ENCODE data around the gene CAMLG. TPM values are rescaled to one million over a fixed set of nuclear protein-coding genes. Genes with fewer than 3 reads are reported as not detected.
A peak's percentile ranks its signal among the peaks of the same experiment; 100 is the strongest.

The CAMLG gene
- total RNA-seq, 1 donor from 2014 or later = 20.2 TPM

GRCh38 chr5:134724872-134725271, 13.5 kb upstream of the CAMLG start:
- Histone ChIP-seq H3K27ac (replicated peaks) (no peak overlapping the region), H3K9me3 (replicated peaks) (no peaks in the 10 kb centered on the region), H3K4me3 (no peak overlapping the region), H3K27me3 (ENCODE audit: low read depth) (no peaks in the 10 kb centered on the region), H3K36me3 (peaks cover 53% of the 10 kb centered on the region), H3K4me1 (no peaks in the 10 kb centered on the region)
- TF ChIP-seq CTCF (IDR thresholded peaks at IDR 0.05; ENCODE audit: borderline replicate concordance) = no peak
- intact Hi-C loops (cut with micrococcal nuclease) = no loop called here
- no peak for DNase-seq

- no peak overlapping the region for H3K4me3 ChIP-seq
- no peaks in the 10 kb centered on the region for H3K27me3 ChIP-seq (ENCODE audit: low read depth)
- H3K4me1 ChIP-seq = peaks cover 5% of the 10 kb centered on the region
- no peak overlapping the region for H3K27ac ChIP-seq (replicated peaks)
- DNase-seq = no peak
- H3K36me3 ChIP-seq = no peaks in the 10 kb centered on the region
- H3K9me3 ChIP-seq (replicated peaks) = no peaks in the 10 kb centered on the region
- intact Hi-C loops (cut with micrococcal nuclease) = no loop called here
- no peak for TF ChIP-seq CTCF (IDR thresholded peaks at IDR 0.05; ENCODE audit: borderline replicate concordance)
Observed at GRCh38 chr5:134732819-134733218, 5.5 kb upstream of the CAMLG start.

- Histone ChIP-seq H3K9me3 (replicated peaks) (no peaks in the 10 kb centered on the region), H3K4me1 (peaks cover 24% of the 10 kb centered on the region), H3K27ac (replicated peaks) (no peak overlapping the region), H3K36me3 (no peaks in the 10 kb centered on the region), H3K4me3 (no peak overlapping the region), H3K27me3 (ENCODE audit: low read depth) (no peaks in the 10 kb centered on the region)
- no peak for DNase-seq
- intact Hi-C loops (cut with micrococcal nuclease) = no loop called here
- no peak for TF ChIP-seq CTCF (IDR thresholded peaks at IDR 0.05; ENCODE audit: borderline replicate concordance)
Observed at GRCh38 chr5:134735243-134735642, 3.1 kb upstream of the CAMLG start.

GRCh38 chr5:134736173-134736812, 2.1 kb upstream of the CAMLG start:
- no peak overlapping the region for H3K27ac ChIP-seq (replicated peaks)
- H3K4me3 ChIP-seq = no peak overlapping the region
- peaks cover 6% of the 10 kb centered on the region for H3K36me3 ChIP-seq
- intact Hi-C loops (cut with micrococcal nuclease) = no loop called here
- H3K27me3 ChIP-seq (ENCODE audit: low read depth) = no peaks in the 10 kb centered on the region
- TF ChIP-seq CTCF (IDR thresholded peaks at IDR 0.05; ENCODE audit: borderline replicate concordance) = no peak
- no peak for DNase-seq
- H3K4me1 ChIP-seq = peaks cover 35% of the 10 kb centered on the region
- no peaks in the 10 kb centered on the region for H3K9me3 ChIP-seq (replicated peaks)

GRCh38 chr5:134738963-134739661, 764 bp downstream of the CAMLG start:
- H3K36me3 ChIP-seq = peaks cover 16% of the 10 kb centered on the region
- no peak for TF ChIP-seq CTCF (IDR thresholded peaks at IDR 0.05; ENCODE audit: borderline replicate concordance)
- intact Hi-C loops (cut with micrococcal nuclease) = no loop called here
- H3K4me1 ChIP-seq = peaks cover 40% of the 10 kb centered on the region
- H3K27ac ChIP-seq (replicated peaks) = peak overlapping the region; percentile 98
- no peaks in the 10 kb centered on the region for H3K9me3 ChIP-seq (replicated peaks)
- peak overlapping the region; percentile 95 for H3K4me3 ChIP-seq
- no peaks in the 10 kb centered on the region for H3K27me3 ChIP-seq (ENCODE audit: low read depth)
- no peak for DNase-seq

All from left ventricle myocardium inferior (tissue), 1 donor.